Ectodermal cell (in vitro differentiated cells): ENCODE results near the gene MRPL11.
A peak's percentile ranks its signal among the peaks of the same experiment; 100 is the strongest.

ENCODE experiments used
- H3K27ac ChIP-seq: 2 replicates; pipeline ENCODE4 v1.7.0; 2013; ENCODE audit warnings: mild to moderate bottlenecking, low read depth, low read length; ENCODE audit not compliant: insufficient read depth, poor library complexity, severe bottlenecking
- H3K27me3 ChIP-seq: 2 replicates; pipeline ENCODE4 v1.7.0; 2013; ENCODE audit warnings: mild to moderate bottlenecking, low read length; ENCODE audit not compliant: insufficient read depth, control insufficient read depth, poor library complexity, severe bottlenecking
- H3K36me3 ChIP-seq: one replicate; pipeline ENCODE4 v1.7.0; 2013; ENCODE audit warnings: low read length; ENCODE audit not compliant: control insufficient read depth, insufficient read depth
- H3K4me1 ChIP-seq: one replicate; pipeline ENCODE4 v1.7.0; 2013; ENCODE audit warnings: low read length; ENCODE audit not compliant: control insufficient read depth, insufficient read depth
- H3K4me3 ChIP-seq: 2 replicates; pipeline ENCODE4 v1.7.0; 2013; ENCODE audit warnings: low read depth, low read length, control low read depth; ENCODE audit not compliant: insufficient read depth
- H3K9me3 ChIP-seq: 2 replicates; pipeline ENCODE4 v1.7.0; 2013; ENCODE audit warnings: mild to moderate bottlenecking, low read length, moderate library complexity; ENCODE audit not compliant: control insufficient read depth
- WGBS, 2 experiments: methylation state at CpG; one replicate each; pipeline ENCODE4 v1.1.7; 2013; ENCODE audit warnings: missing lambda C conversion rate in 2 of 2; 5-methylcytosine and 5-hydroxymethylcytosine counted together

Gene MRPL11

GRCh38 chr11:66475349-66476172, 36.9 kb upstream of the MRPL11 start:
- peaks cover 4% of the 10 kb centered on the region for H3K36me3 ChIP-seq
- H3K4me3 ChIP-seq = no peak overlapping the region
- no peaks in the 10 kb centered on the region for H3K9me3 ChIP-seq
- peaks cover 11% of the 10 kb centered on the region for H3K4me1 ChIP-seq
- H3K27ac ChIP-seq = no peak overlapping the region
- WGBS, 2 experiments = 94 to 95% methylated on average over 44 of the region's 44 CpGs
- H3K27me3 ChIP-seq = no peaks in the 10 kb centered on the region

- WGBS, 2 experiments = 91% methylated on average over 20 of the region's 20 CpGs
Observed at GRCh38 chr11:66473608-66474515, 35.2 kb upstream of the MRPL11 start.

DNA sequence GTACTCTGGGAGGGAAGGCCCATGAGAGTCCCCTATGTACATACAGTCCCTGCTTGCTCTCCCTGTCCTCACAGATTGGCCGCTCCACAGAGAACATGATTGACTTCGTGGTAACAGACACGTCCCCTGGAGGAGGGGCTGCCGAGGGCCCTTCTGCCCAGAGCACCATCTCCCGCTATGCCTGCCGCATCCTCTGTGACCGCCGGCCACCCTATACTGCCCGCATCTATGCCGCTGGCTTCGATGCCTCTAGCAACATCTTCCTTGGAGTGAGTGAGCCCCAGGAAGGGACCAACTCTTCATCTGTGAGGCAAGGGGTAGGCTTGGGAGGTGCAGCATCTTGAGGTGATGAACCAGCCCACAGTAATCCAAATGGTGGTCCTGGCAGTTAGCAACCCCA, 34.5 kb upstream of the MRPL11 start:
- Histone ChIP-seq H3K9me3 (no peaks in the 10 kb centered on the region), H3K36me3 (peaks cover 4% of the 10 kb centered on the region), H3K27ac (no peak overlapping the region), H3K4me3 (no peak overlapping the region), H3K27me3 (no peaks in the 10 kb centered on the region), H3K4me1 (peaks cover 9% of the 10 kb centered on the region)
- whole genome bisulfite sequencing, 2 experiments = 93 to 95% methylated on average over 11 of the region's 11 CpGs

More at GRCh38 chr11:66473608-66474515, 35.2 kb upstream of the MRPL11 start:
- H3K9me3 ChIP-seq = no peaks in the 10 kb centered on the region
- H3K27me3 ChIP-seq = no peaks in the 10 kb centered on the region
- H3K36me3 ChIP-seq = peaks cover 4% of the 10 kb centered on the region
- no peak overlapping the region for H3K4me3 ChIP-seq
- H3K4me1 ChIP-seq = peaks cover 6% of the 10 kb centered on the region
- no peak overlapping the region for H3K27ac ChIP-seq

DNA sequence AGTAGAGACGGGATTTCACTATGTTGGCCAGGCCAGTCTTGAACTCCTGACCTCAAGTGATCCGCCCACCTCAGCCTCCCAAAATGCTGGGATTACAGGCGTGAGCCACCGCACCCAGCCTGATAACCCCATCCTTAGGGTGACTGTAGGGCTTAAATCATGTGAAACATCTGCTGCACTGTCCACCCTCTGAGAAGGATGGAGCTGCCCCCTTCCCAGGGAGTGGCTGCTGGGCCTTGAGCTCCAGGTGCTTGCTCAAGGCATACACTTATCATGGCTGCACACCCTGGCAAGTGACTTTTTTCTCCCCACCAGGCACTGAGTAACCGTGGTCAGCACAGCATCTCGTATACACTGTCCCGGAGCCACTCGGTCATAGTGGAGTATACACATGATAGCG, 33.4 kb upstream of the MRPL11 start:
- peaks cover 16% of the 10 kb centered on the region for H3K4me1 ChIP-seq
- WGBS, 2 experiments = 95 to 97% methylated on average over 9 of the region's 9 CpGs
- H3K9me3 ChIP-seq = no peaks in the 10 kb centered on the region
- peaks cover 4% of the 10 kb centered on the region for H3K36me3 ChIP-seq
- H3K4me3 ChIP-seq = no peak overlapping the region
- no peak overlapping the region for H3K27ac ChIP-seq
- H3K27me3 ChIP-seq = no peaks in the 10 kb centered on the region

DNA sequence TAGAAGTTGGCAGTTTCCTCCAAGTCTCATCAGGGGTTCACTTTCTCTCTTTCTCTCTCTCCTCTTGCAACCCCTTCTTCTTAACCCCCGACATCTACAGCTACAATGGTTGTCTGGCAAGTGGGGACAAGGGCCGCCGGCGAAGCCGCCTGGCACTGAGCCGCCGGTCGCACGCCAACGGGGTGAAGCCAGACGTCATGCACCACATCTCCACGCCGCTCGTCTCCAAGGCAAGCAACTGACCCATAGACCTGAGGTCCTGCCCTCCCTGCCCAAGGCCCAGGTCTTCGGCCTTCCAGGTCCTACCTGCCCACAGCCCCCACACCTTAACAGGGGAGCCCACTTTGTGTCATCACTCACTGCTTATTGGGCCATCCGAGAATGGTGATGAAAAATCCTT, 32.5 kb upstream of the MRPL11 start:
- peaks cover 16% of the 10 kb centered on the region for H3K4me1 ChIP-seq
- H3K27me3 ChIP-seq = no peaks in the 10 kb centered on the region
- H3K4me3 ChIP-seq = no peak overlapping the region
- no peaks in the 10 kb centered on the region for H3K9me3 ChIP-seq
- WGBS, 2 experiments = 95 to 96% methylated on average over 16 of the region's 16 CpGs
- no peak overlapping the region for H3K27ac ChIP-seq
- peaks cover 4% of the 10 kb centered on the region for H3K36me3 ChIP-seq

DNA sequence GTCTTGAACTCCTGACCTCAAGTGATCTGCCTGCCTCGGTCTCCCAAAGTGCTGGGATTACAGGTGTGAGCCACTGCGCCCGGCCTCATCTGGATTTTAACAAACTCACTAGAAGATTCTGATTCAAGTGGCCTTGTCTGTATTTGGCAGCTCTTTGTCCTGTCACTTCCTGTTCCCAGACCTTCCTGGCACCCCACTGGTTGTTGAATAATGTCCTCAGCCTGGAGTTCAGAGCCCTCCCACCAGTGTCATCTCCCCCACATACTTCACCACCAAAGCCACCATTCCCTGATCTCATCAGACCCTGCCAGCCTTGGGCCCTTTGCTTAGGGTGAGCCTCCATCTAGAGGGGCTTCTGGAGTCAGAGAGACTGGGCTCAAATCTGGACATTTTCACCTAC, 31.4 kb upstream of the MRPL11 start:
- H3K27me3 ChIP-seq = no peaks in the 10 kb centered on the region
- peaks cover 4% of the 10 kb centered on the region for H3K36me3 ChIP-seq
- H3K4me3 ChIP-seq = no peak overlapping the region
- no peaks in the 10 kb centered on the region for H3K9me3 ChIP-seq
- H3K4me1 ChIP-seq = peaks cover 16% of the 10 kb centered on the region
- 78 to 80% methylated on average over 3 of the region's 3 CpGs for WGBS, 2 experiments
- no peak overlapping the region for H3K27ac ChIP-seq

- H3K27ac ChIP-seq = no peak overlapping the region
- peaks cover 16% of the 10 kb centered on the region for H3K4me1 ChIP-seq
- peaks cover 4% of the 10 kb centered on the region for H3K36me3 ChIP-seq
- 88 to 90% methylated on average over 1 of the region's 1 CpG for WGBS, 2 experiments
- H3K4me3 ChIP-seq = no peak overlapping the region
- no peaks in the 10 kb centered on the region for H3K27me3 ChIP-seq
- no peaks in the 10 kb centered on the region for H3K9me3 ChIP-seq
Observed at GRCh38 chr11:66469441-66469840, 30.8 kb upstream of the MRPL11 start.

DNA sequence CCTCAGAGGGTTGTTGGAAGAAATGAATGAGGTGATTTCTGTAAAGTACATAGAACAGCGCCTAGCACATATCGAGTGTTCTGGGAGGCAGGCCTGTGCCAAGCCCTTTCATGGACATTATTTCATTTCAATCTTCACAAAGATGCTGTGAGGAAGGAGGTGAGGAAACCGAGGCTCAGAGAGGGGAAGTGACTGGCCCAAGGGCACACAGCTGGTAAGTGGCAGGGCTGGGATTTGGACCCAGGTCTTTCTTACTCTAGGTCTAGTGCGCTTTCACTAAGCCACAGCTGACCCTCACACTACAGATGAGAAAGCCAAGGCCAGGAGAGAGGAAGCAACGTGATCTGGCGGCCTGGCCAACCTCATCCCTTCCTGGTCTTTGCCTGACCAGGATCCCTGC, 30.0 kb upstream of the MRPL11 start:
- Histone ChIP-seq H3K36me3 (peaks cover 4% of the 10 kb centered on the region), H3K27me3 (no peaks in the 10 kb centered on the region), H3K27ac (no peak overlapping the region), H3K4me1 (peaks cover 11% of the 10 kb centered on the region), H3K9me3 (no peaks in the 10 kb centered on the region), H3K4me3 (no peak overlapping the region)
- 90 to 93% methylated on average over 6 of the region's 6 CpGs for WGBS, 2 experiments

DNA sequence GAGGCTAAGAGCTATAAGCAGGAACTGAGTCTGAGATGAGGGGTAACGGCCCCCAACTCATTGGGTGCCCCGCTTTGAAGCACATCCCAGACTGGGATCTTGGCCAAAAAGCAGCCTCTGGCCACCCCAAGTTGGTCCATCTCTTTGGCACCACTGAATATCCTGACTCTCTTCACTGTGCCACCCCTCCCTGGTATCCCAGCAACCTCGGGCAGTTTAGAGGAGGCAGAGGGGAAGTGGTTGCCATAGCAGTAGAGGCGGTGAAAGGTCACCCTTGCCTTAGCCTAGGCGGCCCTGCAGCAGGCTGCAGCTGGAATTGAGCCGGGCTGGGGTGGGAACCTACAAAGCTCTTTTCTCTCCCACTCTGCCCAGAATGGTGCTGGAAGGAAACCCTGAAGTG, 29.1 kb upstream of the MRPL11 start:
- Histone ChIP-seq H3K9me3 (no peaks in the 10 kb centered on the region), H3K4me1 (peaks cover 11% of the 10 kb centered on the region), H3K27ac (no peak overlapping the region), H3K4me3 (peak overlapping the region; percentile 47), H3K36me3 (no peaks in the 10 kb centered on the region), H3K27me3 (no peaks in the 10 kb centered on the region)
- WGBS, 2 experiments = 44 to 49% methylated on average over 6 of the region's 6 CpGs

DNA sequence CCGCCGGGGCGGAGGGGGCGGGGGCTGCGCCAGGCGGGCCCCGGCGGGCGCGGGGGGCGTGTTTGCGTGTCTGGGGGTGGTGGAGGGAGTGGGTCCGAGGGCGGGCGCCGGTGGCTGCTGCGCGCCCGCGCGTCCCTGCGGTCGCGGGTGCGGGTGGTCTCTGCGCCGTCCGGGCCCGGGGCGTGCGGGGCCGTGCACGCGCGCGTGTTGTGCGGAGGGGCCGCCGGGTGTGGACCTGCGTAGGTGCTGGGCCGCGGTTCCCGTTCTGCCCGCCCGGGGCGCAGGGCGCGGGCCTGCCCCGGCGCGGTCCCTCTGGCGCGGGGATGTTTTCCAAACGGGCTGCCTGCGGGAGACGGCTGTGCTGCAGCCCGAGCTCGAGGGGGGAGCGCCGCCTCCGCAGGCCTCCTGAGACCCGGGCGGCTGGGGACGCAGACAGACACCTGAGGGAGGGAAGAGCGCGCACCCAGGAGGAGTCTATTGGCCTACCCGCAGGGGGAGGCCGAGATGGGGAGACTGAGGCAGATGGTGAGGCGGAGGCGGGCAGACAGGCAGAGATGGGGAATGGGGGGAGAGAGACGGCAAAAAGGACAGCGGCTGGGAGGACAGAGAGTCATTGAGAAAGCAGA, 28.5 kb upstream of the MRPL11 start:
- H3K9me3 ChIP-seq = no peaks in the 10 kb centered on the region
- H3K36me3 ChIP-seq = no peaks in the 10 kb centered on the region
- no peaks in the 10 kb centered on the region for H3K27me3 ChIP-seq
- WGBS, 2 experiments = 3% methylated on average over 72 of the region's 72 CpGs
- peak overlapping the region; percentile 47 for H3K4me3 ChIP-seq
- no peak overlapping the region for H3K27ac ChIP-seq
- H3K4me1 ChIP-seq = peaks cover 11% of the 10 kb centered on the region
